ENCODE data around the gene PPTC7. TPM values are rescaled to one million over a fixed set of nuclear protein-coding genes. Genes with fewer than 3 reads are reported as not detected.
"Not testable (repeated sequence)": the region's sequence is repeated elsewhere in the genome, so short reads cannot be mapped to it uniquely, and the experiment has no call there.

Gene PPTC7
- total RNA-seq, 1 donor from 2014 or later, result 58.4 TPM

DNA sequence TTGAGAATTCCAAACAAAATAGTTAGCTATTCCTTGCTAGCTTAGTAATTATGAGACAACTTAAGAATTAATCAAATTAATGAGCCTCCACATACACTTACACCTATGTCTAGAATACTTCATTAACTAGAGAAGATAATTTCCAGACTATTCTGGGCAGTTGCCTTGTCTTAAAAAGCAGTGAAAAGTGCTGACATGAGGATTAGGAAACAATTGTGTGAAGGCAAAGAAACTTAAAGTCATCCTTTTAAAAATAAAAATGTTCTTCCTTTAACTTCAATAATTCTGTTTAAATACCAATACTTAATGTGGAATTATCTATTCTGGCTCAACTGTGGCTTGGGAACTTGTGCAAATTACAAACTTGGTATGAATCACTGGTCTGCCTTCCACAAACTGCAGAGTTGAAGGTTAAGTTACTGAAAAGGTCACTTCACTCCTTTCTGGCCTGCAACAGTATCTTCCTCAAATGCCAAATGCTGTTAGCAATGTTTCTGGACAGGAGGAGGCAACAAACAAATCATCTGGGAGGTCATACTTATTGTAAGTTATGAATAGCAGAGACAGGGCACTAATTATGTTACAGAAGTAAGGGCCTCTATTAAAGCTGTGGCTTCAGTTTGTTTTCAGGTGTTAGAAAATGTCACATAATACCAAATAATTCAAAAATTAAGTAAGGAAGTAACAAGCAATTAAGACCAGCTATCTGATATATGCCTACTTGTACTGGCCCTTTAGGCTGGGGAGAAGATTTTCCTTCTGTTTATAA is 19.2 kb downstream of the PPTC7 start:
- intact Hi-C loops (cut with micrococcal nuclease), result no loop called here
- DNase-seq, result no peak
- H3K27me3 Mint-ChIP-seq, result no peaks in the 10 kb centered on the region
- peak overlapping the region; percentile 44 for H3K4me3 Mint-ChIP-seq
- H3K27ac Mint-ChIP-seq, result peak overlapping the region; percentile 80
- peaks cover 56% of the 10 kb centered on the region for H3K4me1 Mint-ChIP-seq
- no peaks in the 10 kb centered on the region for H3K9me3 Mint-ChIP-seq
- H3K36me3 Mint-ChIP-seq (ENCODE audit: low read depth), result peaks cover 30% of the 10 kb centered on the region

DNA sequence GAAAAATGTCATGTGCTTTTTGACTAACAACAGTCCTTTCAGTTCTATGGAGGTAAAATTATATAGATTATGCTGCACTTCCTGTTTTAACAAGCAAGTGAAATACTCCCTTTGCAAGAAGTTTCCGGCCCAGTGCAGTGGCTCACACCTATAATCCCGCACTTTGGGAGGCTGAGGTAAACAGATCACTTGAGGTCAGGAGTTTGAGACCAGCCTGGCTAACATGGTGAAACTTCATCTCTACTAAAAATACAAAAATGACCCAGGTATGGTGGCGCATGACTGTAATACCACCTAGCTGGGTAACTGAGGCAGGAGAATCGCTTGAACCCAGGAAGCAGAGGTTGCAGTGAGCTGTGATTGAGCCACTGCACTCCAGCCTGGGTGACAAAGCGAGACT is 20.7 kb downstream of the PPTC7 start:
- peak; percentile 88 for DNase-seq
- peaks cover 56% of the 10 kb centered on the region for H3K4me1 Mint-ChIP-seq
- H3K9me3 Mint-ChIP-seq, H3K27me3 Mint-ChIP-seq: not testable (repeated sequence)
- peak overlapping the region; percentile 77 for H3K4me3 Mint-ChIP-seq
- H3K27ac Mint-ChIP-seq, result peak overlapping the region; percentile 95
- peaks cover 32% of the 10 kb centered on the region for H3K36me3 Mint-ChIP-seq (ENCODE audit: low read depth)
- intact Hi-C loops (cut with micrococcal nuclease), result loop anchor here (1.0 kb wide), 1 partner anchor 16 kb away; no protein-coding TSS in a partner anchor

DNA sequence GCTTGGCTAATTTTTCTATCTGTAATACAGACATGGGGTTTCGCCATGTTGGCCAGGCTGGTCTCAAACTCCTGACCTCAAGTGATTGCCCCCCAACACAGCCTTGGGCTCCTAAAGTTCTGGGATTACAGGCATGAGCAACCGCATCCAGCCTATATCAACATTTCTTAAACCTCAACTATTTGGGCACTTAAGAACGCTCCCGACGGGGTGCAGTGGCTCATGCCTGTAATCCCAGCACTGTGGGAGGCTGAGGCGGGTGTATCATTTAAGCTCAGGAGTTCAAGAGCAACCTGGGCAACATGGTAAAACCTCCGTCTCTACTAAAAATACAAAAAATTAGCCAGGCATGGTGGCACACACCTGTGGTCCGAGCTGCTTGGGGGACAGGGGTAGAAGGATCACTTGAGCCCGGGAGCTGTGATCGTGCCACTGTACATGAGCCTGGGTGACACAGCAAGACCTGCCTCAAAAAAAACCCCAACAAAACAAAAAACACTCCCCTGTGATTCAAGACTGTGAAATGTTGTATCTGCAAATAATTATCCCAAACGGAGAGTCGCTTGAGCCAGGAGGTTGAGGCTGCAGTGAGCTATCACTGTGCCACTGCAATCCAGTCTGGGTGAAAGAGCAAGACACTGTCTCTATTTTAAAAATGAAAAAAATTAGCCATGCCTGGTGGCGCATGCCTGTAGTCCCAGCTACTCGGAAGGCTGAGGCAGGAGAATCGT is 21.5 kb downstream of the PPTC7 start:
- Mint-ChIP-seq H3K36me3 (ENCODE audit: low read depth) (peaks cover 34% of the 10 kb centered on the region), H3K27ac (peak overlapping the region; percentile 78), H3K9me3 (peaks cover 9% of the 10 kb centered on the region), H3K27me3 (no peaks in the 10 kb centered on the region), H3K4me3 (peak overlapping the region; percentile 61), H3K4me1 (peaks cover 51% of the 10 kb centered on the region)
- no peak for DNase-seq
- intact Hi-C loops (cut with micrococcal nuclease), result loop anchor here (1.0 kb wide), 1 partner anchor 17 kb away; no protein-coding TSS in a partner anchor

GRCh38 chr12:110560946-110561345 is 22.2 kb downstream of the PPTC7 start:
- H3K9me3 Mint-ChIP-seq, result peaks cover 9% of the 10 kb centered on the region
- intact Hi-C loops (cut with micrococcal nuclease), result no loop called here
- H3K27me3 Mint-ChIP-seq, result no peaks in the 10 kb centered on the region
- peaks cover 46% of the 10 kb centered on the region for H3K4me1 Mint-ChIP-seq
- H3K36me3 Mint-ChIP-seq (ENCODE audit: low read depth), result peaks cover 34% of the 10 kb centered on the region
- no peak for DNase-seq
- H3K27ac Mint-ChIP-seq, result peak overlapping the region; percentile 62
- no peak overlapping the region for H3K4me3 Mint-ChIP-seq

GRCh38 chr12:110560048-110560447 is 23.1 kb downstream of the PPTC7 start:
- no peak overlapping the region for H3K4me3 Mint-ChIP-seq
- intact Hi-C loops (cut with micrococcal nuclease), result no loop called here
- DNase-seq, result no peak
- H3K27me3 Mint-ChIP-seq, result no peaks in the 10 kb centered on the region
- no peak overlapping the region for H3K27ac Mint-ChIP-seq
- H3K9me3 Mint-ChIP-seq, result peaks cover 9% of the 10 kb centered on the region
- peaks cover 30% of the 10 kb centered on the region for H3K36me3 Mint-ChIP-seq (ENCODE audit: low read depth)
- H3K4me1 Mint-ChIP-seq, result peaks cover 43% of the 10 kb centered on the region

DNA sequence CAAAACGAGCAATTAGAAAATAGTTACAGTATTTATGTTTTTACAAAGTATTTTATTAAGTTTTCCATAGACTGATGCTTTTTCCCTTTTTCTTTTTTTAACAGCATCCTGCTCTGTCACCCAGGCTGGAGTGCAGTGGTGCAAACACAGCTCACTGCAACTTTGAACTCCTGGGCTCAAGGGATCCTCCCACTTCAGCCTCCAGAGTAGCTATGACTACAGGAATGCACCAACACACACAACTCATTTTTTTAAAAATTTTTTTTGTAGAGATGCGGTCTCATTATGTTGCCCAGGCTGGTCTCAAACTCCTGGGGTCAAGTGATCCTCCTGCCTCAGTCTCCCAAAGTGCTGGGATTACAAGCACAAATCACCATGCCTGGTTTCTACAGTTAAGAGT is 24.2 kb downstream of the PPTC7 start:
- H3K4me3 Mint-ChIP-seq; H3K27ac Mint-ChIP-seq; DNase-seq; H3K9me3 Mint-ChIP-seq; intact Hi-C loops (cut with micrococcal nuclease); H3K27me3 Mint-ChIP-seq: not testable (repeated sequence)
- Mint-ChIP-seq H3K36me3 (ENCODE audit: low read depth) (peaks cover 28% of the 10 kb centered on the region), H3K4me1 (peaks cover 40% of the 10 kb centered on the region)

DNA sequence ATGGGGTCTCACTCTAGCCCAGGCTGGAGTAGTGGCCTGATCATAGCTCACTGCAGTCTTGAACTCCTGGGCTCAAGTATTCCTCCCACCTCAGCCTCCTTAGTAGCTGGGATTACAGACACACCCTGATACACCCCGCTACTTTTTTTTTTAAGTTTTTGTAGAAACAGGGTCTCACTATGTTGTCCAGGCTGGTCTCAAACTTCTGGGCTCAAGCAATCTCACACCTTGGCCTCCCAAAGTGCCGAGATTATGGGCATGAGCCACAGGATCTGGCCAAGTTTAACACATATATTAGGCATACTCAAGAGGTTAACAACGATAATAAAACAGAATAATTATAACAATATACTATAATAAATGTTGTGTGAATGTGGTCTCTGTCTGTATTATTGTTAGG is 25.8 kb downstream of the PPTC7 start:
- intact Hi-C loops (cut with micrococcal nuclease), result no loop called here
- H3K27me3 Mint-ChIP-seq, result no peaks in the 10 kb centered on the region

DNA sequence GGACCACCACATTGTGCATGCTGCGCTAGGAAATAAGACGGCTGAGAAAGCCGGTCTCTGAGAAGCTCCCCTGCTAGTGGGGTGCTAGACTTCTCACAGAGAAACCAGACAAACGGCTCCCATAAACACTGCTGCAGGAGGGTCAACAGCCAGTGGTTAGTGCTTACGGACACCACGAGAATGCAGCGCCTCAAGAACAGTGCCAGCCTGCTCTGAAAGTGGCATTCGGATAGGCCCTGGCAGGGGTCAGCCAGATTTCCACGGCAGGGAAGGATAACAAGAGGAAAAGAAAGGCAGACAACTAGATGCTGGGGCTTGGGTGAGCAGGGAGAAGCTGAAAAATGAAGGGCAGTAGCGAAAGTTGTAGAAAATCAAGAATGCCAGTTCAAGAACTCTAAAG is 26.4 kb downstream of the PPTC7 start:
- intact Hi-C loops (cut with micrococcal nuclease), result no loop called here
- H3K27ac Mint-ChIP-seq, result peak overlapping the region; percentile 4
- H3K27me3 Mint-ChIP-seq, result no peaks in the 10 kb centered on the region
- DNase-seq, result no peak
- H3K36me3 Mint-ChIP-seq (ENCODE audit: low read depth), result peaks cover 31% of the 10 kb centered on the region
- H3K9me3 Mint-ChIP-seq, result peaks cover 9% of the 10 kb centered on the region
- peaks cover 39% of the 10 kb centered on the region for H3K4me1 Mint-ChIP-seq
- H3K4me3 Mint-ChIP-seq, result no peak overlapping the region

More for the DNA sequence above, 25.8 kb downstream of the PPTC7 start:
- H3K36me3 Mint-ChIP-seq (ENCODE audit: low read depth), result peaks cover 26% of the 10 kb centered on the region
- DNase-seq, result no peak
- peaks cover 9% of the 10 kb centered on the region for H3K9me3 Mint-ChIP-seq
- peaks cover 37% of the 10 kb centered on the region for H3K4me1 Mint-ChIP-seq
- no peak overlapping the region for H3K4me3 Mint-ChIP-seq
- H3K27ac Mint-ChIP-seq, result no peak overlapping the region

DNA sequence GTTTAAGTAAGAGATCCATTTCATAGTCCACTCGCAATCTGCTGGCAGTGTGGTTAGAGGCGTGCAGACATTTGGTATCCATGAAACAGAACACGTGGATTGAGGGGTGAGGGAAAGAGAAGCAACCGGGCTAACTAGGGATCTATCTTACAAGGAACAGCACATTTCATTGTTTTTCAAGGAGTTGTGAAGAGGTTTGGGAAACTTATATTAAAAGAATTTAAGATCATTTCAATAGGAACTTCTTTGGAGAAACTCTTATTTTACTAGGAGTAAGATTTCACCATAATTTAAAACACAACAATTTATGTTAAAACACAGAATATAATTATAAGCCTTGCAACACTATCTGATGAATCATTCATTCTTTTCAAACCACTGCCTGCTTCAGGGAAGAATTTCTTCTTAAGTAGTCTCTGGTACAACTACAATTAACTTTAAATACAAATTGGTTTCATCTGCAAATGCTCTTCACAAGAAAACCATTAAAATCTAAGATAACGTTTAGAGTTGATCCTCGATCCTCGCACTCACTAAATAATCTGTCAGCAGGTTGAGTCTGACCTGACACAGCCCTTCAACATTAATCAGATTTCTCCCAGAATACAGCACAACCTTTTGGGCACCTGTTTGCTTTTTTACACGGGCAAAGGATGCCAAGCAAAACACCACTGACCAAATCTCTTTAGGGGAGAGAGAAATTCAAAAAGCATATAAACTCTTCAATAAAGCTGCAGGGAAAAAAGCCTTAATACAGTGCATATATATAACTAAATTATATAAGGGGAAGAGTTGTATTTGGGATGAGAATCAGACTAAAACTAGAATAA is 27.3 kb downstream of the PPTC7 start:
- Mint-ChIP-seq H3K4me3 (no peak overlapping the region), H3K9me3 (peaks cover 9% of the 10 kb centered on the region), H3K4me1 (peaks cover 33% of the 10 kb centered on the region), H3K27me3 (no peaks in the 10 kb centered on the region), H3K36me3 (ENCODE audit: low read depth) (peaks cover 34% of the 10 kb centered on the region), H3K27ac (no peak overlapping the region)
- intact Hi-C loops (cut with micrococcal nuclease), result no loop called here
- no peak for DNase-seq

DNA sequence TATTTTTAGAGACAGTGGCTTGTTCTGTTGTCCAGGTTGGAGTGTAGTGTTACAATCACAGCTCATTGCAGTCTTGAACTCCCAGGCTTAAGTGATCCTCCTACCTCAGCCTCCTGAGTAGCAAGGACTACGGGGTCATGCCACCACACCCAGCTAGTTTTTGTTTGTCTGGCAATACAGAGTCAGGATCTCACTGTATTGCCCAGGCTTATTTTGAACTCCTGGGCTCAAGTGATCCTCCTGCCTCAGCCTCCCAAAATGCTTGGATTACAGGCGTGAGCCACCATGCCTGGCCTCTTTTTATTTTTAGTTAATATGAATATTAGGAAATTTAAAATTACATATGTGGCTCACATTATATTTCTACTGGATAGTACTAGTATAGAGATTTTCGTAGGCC is 28.9 kb downstream of the PPTC7 start:
- intact Hi-C loops (cut with micrococcal nuclease), result loop anchor here (5.0 kb wide), 1 partner anchor 42 kb away; no protein-coding TSS in a partner anchor
- H3K27me3 Mint-ChIP-seq, result no peaks in the 10 kb centered on the region
- no peak for DNase-seq
- H3K4me3 Mint-ChIP-seq, result no peak overlapping the region
- H3K36me3 Mint-ChIP-seq (ENCODE audit: low read depth), result peaks cover 39% of the 10 kb centered on the region
- peaks cover 9% of the 10 kb centered on the region for H3K9me3 Mint-ChIP-seq
- peaks cover 33% of the 10 kb centered on the region for H3K4me1 Mint-ChIP-seq
- no peak overlapping the region for H3K27ac Mint-ChIP-seq

DNA sequence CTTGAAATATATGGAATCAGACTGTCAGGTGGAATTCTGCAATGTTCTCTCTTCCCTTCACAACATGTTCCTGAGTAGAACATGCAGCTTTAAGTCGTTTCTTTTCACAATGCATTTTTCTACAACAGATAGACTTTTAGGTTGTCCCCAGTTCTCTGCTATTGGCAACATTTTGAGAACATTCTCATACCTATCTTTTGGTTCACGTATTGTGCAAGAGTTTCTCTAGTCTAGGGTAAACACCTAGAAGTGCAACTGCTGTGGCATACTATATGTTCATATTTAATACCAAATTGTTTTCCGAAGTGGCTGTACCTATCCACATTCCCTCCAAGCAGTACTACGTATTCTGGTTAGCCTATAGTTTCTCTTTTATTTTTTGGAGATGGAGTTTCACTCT is 32.1 kb downstream of the PPTC7 start:
- H3K27ac Mint-ChIP-seq, result no peak overlapping the region
- no peaks in the 10 kb centered on the region for H3K27me3 Mint-ChIP-seq
- no peak overlapping the region for H3K4me3 Mint-ChIP-seq
- peaks cover 39% of the 10 kb centered on the region for H3K4me1 Mint-ChIP-seq
- DNase-seq, result no peak
- peaks cover 40% of the 10 kb centered on the region for H3K36me3 Mint-ChIP-seq (ENCODE audit: low read depth)
- no peaks in the 10 kb centered on the region for H3K9me3 Mint-ChIP-seq
- intact Hi-C loops (cut with micrococcal nuclease), result loop anchor here (5.0 kb wide), 1 partner anchor 39 kb away; no protein-coding TSS in a partner anchor

DNA sequence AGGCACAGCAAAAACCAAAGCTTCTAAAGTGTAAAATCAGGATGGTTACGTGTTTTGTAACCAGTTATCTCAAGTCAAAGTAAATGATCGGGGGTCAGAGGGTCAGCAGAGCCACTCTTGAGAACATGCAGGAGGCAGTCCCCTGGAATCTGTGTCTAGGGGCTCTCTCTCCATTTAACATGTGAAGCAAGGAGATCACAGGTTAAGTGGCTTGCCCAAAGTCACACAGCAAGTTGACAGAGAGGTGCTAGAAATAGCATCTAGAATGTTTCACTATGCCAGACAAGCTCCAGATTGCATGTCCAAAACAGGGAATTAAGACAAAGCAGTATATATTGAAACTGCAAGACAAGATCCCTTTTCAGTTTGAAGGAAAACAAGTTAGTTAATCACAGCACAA is 33.4 kb downstream of the PPTC7 start:
- Mint-ChIP-seq H3K4me1 (peaks cover 32% of the 10 kb centered on the region), H3K4me3 (no peak overlapping the region), H3K9me3 (no peaks in the 10 kb centered on the region), H3K27me3 (no peaks in the 10 kb centered on the region), H3K36me3 (ENCODE audit: low read depth) (peaks cover 47% of the 10 kb centered on the region), H3K27ac (peak overlapping the region; percentile 55)
- intact Hi-C loops (cut with micrococcal nuclease), result loop anchor here (5.0 kb wide), 1 partner anchor 37 kb away; no protein-coding TSS in a partner anchor
- no peak for DNase-seq

- Mint-ChIP-seq H3K4me1 (peaks cover 31% of the 10 kb centered on the region), H3K27ac (peak overlapping the region; percentile 56), H3K36me3 (ENCODE audit: low read depth) (peaks cover 49% of the 10 kb centered on the region), H3K4me3 (no peak overlapping the region), H3K27me3 (no peaks in the 10 kb centered on the region), H3K9me3 (no peaks in the 10 kb centered on the region)
- intact Hi-C loops (cut with micrococcal nuclease), result no loop called here
- DNase-seq, result no peak
These were observed 34.4 kb downstream of the PPTC7 start for GRCh38 chr12:110548678-110549077.
